Smooth muscle cell (in vitro differentiated cells): ENCODE results near the gene BPIFA1. TPM values are rescaled to one million over a fixed set of nuclear protein-coding genes. Genes with fewer than 3 reads are reported as not detected.

Experiments
- DNase-seq: peaks from one replicate; lab custom pipeline; 2025; ENCODE audit not compliant: unreplicated experiment; lab: John Stamatoyannopoulos, UW
- H2AFZ ChIP-seq: fragments of 200-600 bp; sonication (generic); 2 replicates; pipeline ENCODE4 v1.6.0; 2016; ENCODE audit warnings: antibody characterized with exemption, low read depth, mild to moderate bottlenecking
- H3F3A ChIP-seq: fragments of 200-600 bp; sonication (generic); 2 replicates; pipeline ENCODE4 v1.6.0; 2017; ENCODE audit warnings: antibody characterized with exemption, low read depth
- H3K27ac ChIP-seq: fragments of 200-600 bp; sonication (generic); 2 replicates; pipeline ENCODE4 v1.5.1; 2016; ENCODE audit warnings: low read depth, mild to moderate bottlenecking
- H3K27me3 ChIP-seq: fragments of 200-600 bp; sonication (generic); 2 replicates; pipeline ENCODE4 v1.6.1; 2016; ENCODE audit warnings: low read depth, mild to moderate bottlenecking
- H3K36me3 ChIP-seq: fragments of 200-600 bp; sonication (generic); 2 replicates; pipeline ENCODE4 v1.5.1; 2016; ENCODE audit warnings: low read depth
- H3K4me1 ChIP-seq: fragments of 200-600 bp; sonication (generic); 2 replicates; pipeline ENCODE4 v1.5.1; 2016; ENCODE audit warnings: low read depth
- H3K4me2 ChIP-seq: fragments of 200-600 bp; sonication (generic); 2 replicates; pipeline ENCODE4 v1.6.0; 2016; ENCODE audit warnings: mild to moderate bottlenecking
- H3K4me3 ChIP-seq: fragments of 200-600 bp; sonication (generic); 2 replicates; pipeline ENCODE4 v1.5.1; 2016; ENCODE audit warnings: mild to moderate bottlenecking
- H3K79me2 ChIP-seq: fragments of 200-600 bp; sonication (generic); 2 replicates; pipeline ENCODE4 v1.6.0; 2016; ENCODE audit warnings: low read depth, mild to moderate bottlenecking
- H3K9ac ChIP-seq: fragments of 200-600 bp; sonication (generic); 2 replicates; pipeline ENCODE4 v1.6.0; 2016; ENCODE audit warnings: low read depth
- H3K9me3 ChIP-seq: fragments of 200-600 bp; sonication (generic); replicated peaks from 2 replicates; pipeline ENCODE4 v1.5.1; 2016; ENCODE audit warnings: low read depth
- H4K20me1 ChIP-seq: fragments of 200-600 bp; sonication (generic); 2 replicates; pipeline ENCODE4 v1.6.0; 2016; ENCODE audit warnings: low read depth
- WGBS: methylation state at CpG from one replicate; pipeline ENCODE4 v1.1.7; 2016; ENCODE audit warnings: low lambda C conversion rate; 5-methylcytosine and 5-hydroxymethylcytosine counted together
- polyA plus RNA-seq: library from polyadenylated mRNA; unstranded; fragments of >200 nt; fragmentation: Nextera tagmentation; extraction: Ambion mirVana; gene quantifications from 2 replicates; pipeline ENCODE4 v1.2.1, GENCODE V29; 2016
- total RNA-seq: library from RNA; depleted of rRNA; stranded (reverse); fragments of >200 nt; gene quantifications from 2 replicates; pipeline ENCODE4 v1.2.3, GENCODE V29; 2014
- TF ChIP-seq, protein P1 (sequence below): fragments of 200-600 bp; sonication (generic); IDR thresholded peaks from 2 replicates; pipeline ENCODE4 v1.5.1; 2017; ENCODE audit warnings: borderline replicate concordance, mild to moderate bottlenecking, antibody characterized with exemption; ENCODE audit not compliant: insufficient read depth, poor library complexity, severe bottlenecking

The BPIFA1 gene
- total and polyA plus RNA-seq, 2 experiments from 2014 or later = not detected

GRCh38 chr20:33237989-33238388, 2.2 kb downstream of the BPIFA1 start:
- H3K9me3 ChIP-seq = no peaks in the 10 kb centered on the region

GRCh38 chr20:33239418-33239817, 3.6 kb downstream of the BPIFA1 start:
- no peak for DNase-seq
- H3K79me2 ChIP-seq = no peaks in the 10 kb centered on the region
- H3K4me2 ChIP-seq = no peak overlapping the region
- TF ChIP-seq, protein P1, sequence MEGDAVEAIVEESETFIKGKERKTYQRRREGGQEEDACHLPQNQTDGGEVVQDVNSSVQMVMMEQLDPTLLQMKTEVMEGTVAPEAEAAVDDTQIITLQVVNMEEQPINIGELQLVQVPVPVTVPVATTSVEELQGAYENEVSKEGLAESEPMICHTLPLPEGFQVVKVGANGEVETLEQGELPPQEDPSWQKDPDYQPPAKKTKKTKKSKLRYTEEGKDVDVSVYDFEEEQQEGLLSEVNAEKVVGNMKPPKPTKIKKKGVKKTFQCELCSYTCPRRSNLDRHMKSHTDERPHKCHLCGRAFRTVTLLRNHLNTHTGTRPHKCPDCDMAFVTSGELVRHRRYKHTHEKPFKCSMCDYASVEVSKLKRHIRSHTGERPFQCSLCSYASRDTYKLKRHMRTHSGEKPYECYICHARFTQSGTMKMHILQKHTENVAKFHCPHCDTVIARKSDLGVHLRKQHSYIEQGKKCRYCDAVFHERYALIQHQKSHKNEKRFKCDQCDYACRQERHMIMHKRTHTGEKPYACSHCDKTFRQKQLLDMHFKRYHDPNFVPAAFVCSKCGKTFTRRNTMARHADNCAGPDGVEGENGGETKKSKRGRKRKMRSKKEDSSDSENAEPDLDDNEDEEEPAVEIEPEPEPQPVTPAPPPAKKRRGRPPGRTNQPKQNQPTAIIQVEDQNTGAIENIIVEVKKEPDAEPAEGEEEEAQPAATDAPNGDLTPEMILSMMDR = no peak
- H3K36me3 ChIP-seq = no peaks in the 10 kb centered on the region
- no peak overlapping the region for H3K9ac ChIP-seq
- H3K4me1 ChIP-seq = no peaks in the 10 kb centered on the region
- no peaks in the 10 kb centered on the region for H4K20me1 ChIP-seq
- peaks cover 35% of the 10 kb centered on the region for H3K27me3 ChIP-seq
- H3K9me3 ChIP-seq = no peaks in the 10 kb centered on the region
- no peak overlapping the region for H3K4me3 ChIP-seq
- no peak overlapping the region for H3K27ac ChIP-seq
- no peak overlapping the region for H2AFZ ChIP-seq
- no peaks in the 10 kb centered on the region for H3F3A ChIP-seq
- 19% methylated on average over 1 of the region's 1 CpG for WGBS

More at GRCh38 chr20:33237989-33238388, 2.2 kb downstream of the BPIFA1 start:
- WGBS = 88% methylated on average over 6 of the region's 6 CpGs
- Histone ChIP-seq H4K20me1 (no peaks in the 10 kb centered on the region), H3K4me1 (no peaks in the 10 kb centered on the region), H3K4me3 (no peak overlapping the region), H2AFZ (no peak overlapping the region), H3K9ac (no peak overlapping the region), H3K79me2 (no peaks in the 10 kb centered on the region), H3K36me3 (no peaks in the 10 kb centered on the region), H3F3A (no peaks in the 10 kb centered on the region), H3K27me3 (peaks cover 43% of the 10 kb centered on the region), H3K4me2 (no peak overlapping the region), H3K27ac (no peak overlapping the region)
- no peak for DNase-seq
- TF ChIP-seq, protein P1 = no peak

- no peak overlapping the region for H3K4me3 ChIP-seq
These were observed 4.4 kb downstream of the BPIFA1 start for GRCh38 chr20:33239979-33240736.

More at GRCh38 chr20:33239979-33240736, 4.4 kb downstream of the BPIFA1 start:
- no peak for DNase-seq
- TF ChIP-seq, protein P1 = no peak
- H3K4me2 ChIP-seq = no peak overlapping the region
- no peak overlapping the region for H2AFZ ChIP-seq
- H3K27me3 ChIP-seq = peaks cover 29% of the 10 kb centered on the region
- WGBS = 71% methylated on average over 4 of the region's 4 CpGs
- no peaks in the 10 kb centered on the region for H3K4me1 ChIP-seq
- no peaks in the 10 kb centered on the region for H3K36me3 ChIP-seq
- H3K79me2 ChIP-seq = no peaks in the 10 kb centered on the region
- no peak overlapping the region for H3K9ac ChIP-seq
- H3K9me3 ChIP-seq = no peaks in the 10 kb centered on the region
- H3F3A ChIP-seq = no peaks in the 10 kb centered on the region
- H3K27ac ChIP-seq = no peak overlapping the region
- no peaks in the 10 kb centered on the region for H4K20me1 ChIP-seq
